ENCODE data around the gene NHERF2.

The NHERF2 gene

DNA sequence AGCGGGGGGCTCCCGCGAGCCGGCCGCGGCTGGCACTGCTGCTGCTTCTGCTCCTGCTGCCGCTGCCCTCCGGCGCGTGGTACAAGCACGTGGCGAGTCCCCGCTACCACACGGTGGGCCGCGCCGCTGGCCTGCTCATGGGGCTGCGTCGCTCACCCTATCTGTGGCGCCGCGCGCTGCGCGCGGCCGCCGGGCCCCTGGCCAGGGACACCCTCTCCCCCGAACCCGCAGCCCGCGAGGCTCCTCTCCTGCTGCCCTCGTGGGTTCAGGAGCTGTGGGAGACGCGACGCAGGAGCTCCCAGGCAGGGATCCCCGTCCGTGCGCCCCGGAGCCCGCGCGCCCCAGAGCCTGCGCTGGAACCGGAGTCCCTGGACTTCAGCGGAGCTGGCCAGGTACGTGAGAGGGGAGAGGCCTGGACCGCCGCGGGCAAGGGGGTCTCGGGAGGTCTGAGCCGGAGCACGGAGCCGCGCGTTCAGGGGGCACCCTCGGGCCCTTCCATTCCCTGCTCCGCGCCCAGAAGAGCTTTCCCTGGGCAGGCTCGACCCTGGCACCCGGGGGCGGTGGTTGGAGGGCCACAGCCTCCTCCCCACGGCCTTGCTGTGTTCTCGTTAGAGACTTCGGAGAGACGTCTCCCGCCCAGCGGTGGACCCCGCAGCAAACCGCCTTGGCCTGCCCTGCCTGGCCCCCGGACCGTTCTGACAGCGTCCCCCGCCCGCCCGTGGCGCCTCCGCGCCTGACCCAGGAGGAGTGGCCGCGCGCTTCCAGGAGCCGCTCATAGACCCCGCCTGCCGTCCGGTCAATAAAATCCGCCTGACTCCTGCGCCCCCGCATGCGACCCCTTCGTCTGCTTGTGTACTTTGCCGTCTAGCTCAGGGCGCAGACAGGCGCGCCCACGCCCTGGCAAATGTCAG lies 6.5 kb upstream of the NHERF2 start:
- DNase-seq, result no peak
- no peak for TF ChIP-seq GATA1 (IDR thresholded peaks at IDR 0.05; ENCODE audit: low read depth, low read length)
- no peak for TF ChIP-seq POLR2A (IDR thresholded peaks at IDR 0.05; ENCODE audit: low read length)

DNA sequence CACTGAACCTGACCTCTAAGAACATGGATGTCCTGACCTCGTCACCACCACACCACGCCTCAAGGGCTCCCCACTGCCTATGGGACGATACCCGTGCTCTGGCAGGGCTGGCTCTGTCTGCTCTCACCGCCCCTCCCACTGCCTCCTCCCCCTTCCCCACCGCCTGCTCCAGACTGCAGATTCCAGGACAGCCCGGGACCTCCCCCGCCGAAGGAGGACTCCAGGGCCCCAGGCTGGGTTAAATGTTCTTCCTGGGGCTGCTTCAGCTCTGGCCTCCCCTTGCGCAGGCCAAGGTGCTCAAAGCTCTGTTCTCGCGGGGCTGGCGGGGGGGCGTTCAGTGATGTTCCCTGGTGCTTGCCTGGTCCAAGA lies 4.0 kb upstream of the NHERF2 start:
- DNase-seq, result peak in 1 of 2 experiments; percentile 49
- TF ChIP-seq POLR2A (IDR thresholded peaks at IDR 0.05; ENCODE audit: low read length), result no peak
- no peak for TF ChIP-seq GATA1 (IDR thresholded peaks at IDR 0.05; ENCODE audit: low read depth, low read length)

DNA sequence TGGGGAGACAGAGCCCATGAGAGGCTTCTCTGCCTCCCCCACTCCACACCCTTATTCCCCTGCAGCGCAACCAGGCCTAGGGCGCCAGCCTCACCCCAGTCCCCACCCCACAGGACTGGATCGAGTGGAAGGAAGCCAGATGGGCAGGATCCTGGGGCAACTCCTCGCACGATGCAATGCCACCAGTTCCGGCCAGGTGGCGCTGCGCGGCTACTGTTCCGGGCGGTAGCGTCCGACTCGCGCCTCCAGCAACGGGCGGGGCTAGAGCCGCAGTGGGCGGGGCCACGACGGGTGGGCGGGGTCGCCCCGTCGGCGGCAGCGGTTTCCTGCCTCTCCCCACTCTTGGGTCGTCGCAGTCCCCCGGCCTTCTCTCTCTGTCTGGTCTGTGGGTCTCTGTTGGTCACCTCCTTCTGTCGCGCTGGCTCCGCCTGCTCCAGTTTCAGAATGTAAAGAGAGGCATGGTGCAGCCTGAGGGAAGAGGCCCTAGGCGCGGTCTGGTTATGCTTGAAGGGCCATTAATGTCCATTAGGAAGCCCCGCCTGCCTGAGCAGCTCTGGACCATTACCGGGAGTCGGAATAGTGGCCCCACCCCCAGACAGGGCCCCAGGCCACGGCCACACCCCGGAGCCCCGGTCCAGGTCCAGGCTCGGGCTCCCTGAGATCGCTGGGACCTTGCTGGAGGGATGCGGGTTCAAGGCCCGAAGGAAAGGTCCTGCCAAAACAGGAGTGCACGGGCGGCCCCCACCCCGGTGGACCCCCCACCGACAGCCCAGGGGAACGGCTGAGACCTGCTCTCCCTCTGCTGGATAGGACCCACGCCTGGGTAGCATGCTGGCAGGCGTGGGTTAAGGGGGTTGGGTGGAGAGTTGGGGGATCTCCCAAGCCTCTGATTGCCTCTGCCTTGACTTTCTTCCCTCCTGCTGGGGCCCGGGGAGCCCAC lies 3.3 kb upstream of the NHERF2 start:
- peak; percentile 88 to 95 for DNase-seq
- no peak for TF ChIP-seq GATA1 (IDR thresholded peaks at IDR 0.05; ENCODE audit: low read depth, low read length)
- no peak for TF ChIP-seq POLR2A (IDR thresholded peaks at IDR 0.05; ENCODE audit: low read length)

DNA sequence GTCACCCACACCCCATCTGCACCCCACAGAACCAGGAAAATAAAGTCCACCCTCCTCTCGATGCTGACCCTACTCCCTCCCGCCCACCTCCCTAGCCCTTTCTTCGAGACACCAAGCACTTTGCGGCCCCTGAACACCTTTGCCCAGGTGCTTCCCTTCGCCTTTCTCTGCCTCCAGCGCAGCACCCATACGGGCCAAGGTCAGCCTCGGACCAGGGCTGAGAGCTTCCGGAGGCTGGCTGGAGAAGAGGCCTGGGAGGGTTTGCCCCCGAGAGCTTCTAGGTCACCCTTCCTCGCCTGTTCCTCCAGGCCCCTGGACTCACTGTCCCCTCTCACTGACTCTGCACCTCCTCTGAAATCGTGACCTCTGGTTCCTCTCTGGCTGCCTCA lies 2.7 kb upstream of the NHERF2 start:
- no peak for DNase-seq
- TF ChIP-seq GATA1 (IDR thresholded peaks at IDR 0.05; ENCODE audit: low read depth, low read length) (no peak), POLR2A (IDR thresholded peaks at IDR 0.05; ENCODE audit: low read length) (no peak)

DNA sequence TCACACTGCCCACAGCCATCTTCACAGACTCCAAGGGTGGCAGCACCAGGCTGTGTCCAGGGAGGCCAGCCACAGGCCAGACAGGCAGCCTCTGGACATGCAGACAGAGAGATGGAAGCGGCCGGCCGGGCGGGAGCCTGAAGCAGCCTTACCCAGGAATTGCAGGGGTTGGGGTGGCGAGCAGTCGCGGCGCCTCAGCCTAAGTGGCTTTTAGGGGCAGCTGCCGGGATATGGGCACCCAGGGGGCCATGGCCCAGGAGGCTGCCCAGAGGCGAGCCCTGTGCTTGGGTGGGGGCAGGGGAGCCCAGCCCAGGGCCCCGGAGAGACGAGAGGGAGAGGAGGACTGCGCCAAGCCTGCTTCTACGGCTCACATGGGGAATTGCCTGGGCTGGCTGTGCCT lies 1.5 kb upstream of the NHERF2 start:
- TF ChIP-seq POLR2A (IDR thresholded peaks at IDR 0.05; ENCODE audit: low read length), result no peak
- TF ChIP-seq GATA1 (IDR thresholded peaks at IDR 0.05; ENCODE audit: low read depth, low read length), result no peak
- no peak for DNase-seq

DNA sequence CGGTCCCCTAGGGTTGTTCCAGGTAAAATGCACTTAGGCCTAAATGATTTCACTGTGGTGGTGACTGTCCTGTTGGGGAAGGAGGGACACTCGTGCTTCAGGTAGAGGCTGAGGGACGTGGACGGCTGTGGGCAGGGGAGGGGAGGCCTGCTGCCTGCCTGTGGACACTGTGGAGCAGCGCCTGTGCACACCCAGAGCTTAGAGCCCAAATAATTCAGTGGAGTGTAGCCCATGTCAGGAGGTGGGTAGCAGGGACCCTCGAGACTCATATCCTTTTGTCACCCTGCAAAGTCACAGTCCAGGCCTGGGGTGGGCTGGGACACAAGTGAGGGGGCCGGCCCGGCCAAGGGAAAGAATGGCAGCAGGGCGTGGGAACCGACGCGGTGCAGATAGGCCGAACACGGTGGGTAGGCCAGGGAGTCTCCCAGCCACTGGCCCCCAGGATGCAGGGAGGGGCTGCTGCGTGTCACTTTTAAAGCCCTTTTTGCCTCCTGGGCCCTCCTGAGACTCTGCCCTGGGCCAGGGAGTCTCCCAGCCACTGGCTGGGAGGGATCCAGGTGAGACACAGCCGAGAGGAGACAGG lies 733 bp upstream of the NHERF2 start:
- TF ChIP-seq GATA1 (IDR thresholded peaks at IDR 0.05; ENCODE audit: low read depth, low read length) (no peak), POLR2A (IDR thresholded peaks at IDR 0.05; ENCODE audit: low read length) (no peak)
- no peak for DNase-seq

DNA sequence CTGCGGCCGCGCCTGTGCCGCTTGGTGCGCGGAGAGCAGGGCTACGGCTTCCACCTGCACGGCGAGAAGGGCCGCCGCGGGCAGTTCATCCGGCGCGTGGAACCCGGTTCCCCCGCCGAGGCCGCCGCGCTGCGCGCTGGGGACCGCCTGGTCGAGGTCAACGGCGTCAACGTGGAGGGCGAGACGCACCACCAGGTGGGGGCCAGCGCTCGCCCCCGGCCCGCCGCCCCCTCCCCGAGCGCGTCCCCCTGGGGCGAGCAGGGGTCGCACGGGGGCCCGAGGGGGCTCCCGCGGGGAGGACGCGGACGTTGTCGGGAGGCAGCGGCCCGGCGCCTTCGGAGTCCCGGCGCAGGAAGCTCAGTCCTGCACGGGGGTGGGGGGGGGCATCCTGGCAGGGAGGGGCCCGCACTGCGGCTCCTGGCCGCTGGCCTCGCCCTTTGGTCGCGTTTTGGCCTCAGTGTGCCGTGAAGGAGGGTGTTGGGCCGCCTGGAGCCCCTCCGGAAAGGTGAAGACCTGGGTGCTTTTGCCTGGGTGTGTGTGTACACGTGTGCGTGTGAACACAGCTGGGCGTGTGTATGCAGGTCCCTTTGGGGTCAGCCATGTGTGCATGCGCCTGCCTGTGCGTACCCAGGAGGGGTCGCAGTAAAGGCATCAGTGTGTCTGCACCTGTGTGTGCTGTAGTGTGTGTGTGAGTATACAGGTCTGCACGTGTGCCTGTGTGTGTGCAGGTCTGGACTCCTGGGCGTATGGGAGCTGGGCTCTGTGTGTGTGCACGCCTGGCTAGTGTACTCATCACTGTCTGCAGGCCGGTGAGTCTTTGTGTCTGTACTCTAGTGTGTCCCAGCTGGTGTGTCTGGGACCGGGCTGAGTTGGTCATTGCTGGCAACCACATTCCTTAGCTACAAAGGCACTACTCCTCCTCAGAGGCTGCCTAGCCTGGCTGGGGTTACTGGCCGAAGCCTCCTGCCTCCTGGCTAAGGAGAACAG lies 615 bp downstream of the NHERF2 start:
- DNase-seq, result no peak
- no peak for TF ChIP-seq POLR2A (IDR thresholded peaks at IDR 0.05; ENCODE audit: low read length)
- no peak for TF ChIP-seq GATA1 (IDR thresholded peaks at IDR 0.05; ENCODE audit: low read depth, low read length)

DNA sequence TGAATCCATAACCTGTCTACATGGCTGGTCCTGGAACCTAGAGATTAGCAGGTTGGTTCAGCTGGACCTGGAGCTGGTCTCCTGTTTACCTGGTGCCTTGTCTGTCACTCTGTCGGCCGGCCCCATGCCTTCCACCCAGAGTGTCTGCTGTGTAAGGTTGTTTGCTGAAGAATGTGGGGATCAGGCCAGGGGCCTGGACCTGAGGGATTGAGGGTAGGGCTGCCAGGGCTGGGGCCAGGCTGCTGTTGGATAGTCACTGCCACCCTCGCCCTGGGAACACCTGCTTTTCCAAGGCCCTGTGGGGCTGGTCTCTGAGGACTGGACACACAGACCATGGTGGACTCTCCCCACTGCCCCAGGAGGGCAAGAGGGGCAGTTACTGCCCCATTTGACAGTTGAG lies 1.4 kb downstream of the NHERF2 start:
- TF ChIP-seq GATA1 (IDR thresholded peaks at IDR 0.05; ENCODE audit: low read depth, low read length) (no peak), POLR2A (IDR thresholded peaks at IDR 0.05; ENCODE audit: low read length) (no peak)
- no peak for DNase-seq

DNA sequence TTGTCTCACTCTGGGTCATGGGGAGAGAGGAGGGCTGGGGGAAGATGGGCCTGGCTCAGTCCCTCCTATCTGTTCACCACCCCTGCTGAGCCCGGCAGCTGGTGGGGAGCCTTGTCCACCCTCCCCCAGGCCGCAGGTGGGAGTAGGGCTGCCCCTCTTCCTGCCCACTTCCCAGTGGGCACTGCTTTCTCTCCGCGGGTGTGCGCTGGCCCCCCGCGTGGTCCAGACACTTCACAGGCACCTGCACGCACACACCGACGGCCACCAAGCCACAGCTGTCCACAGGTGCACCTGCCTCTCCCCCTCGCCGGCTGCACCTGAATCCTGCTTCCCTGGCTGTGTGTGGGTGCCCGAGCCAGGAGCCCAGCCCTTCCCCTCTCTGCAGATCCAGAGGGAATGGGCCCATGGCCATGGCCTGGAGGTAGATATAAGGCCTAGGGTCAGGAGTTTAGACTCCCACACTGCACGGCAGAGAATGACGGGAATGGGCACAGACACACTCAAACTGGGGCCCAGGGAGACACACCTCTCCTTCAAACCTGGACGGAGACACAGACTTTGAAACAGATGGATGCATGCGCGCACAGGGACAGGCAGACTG lies 2.0 kb downstream of the NHERF2 start:
- TF ChIP-seq GATA1 (IDR thresholded peaks at IDR 0.05; ENCODE audit: low read depth, low read length) (no peak), POLR2A (IDR thresholded peaks at IDR 0.05; ENCODE audit: low read length) (no peak)
- no peak for DNase-seq

DNA sequence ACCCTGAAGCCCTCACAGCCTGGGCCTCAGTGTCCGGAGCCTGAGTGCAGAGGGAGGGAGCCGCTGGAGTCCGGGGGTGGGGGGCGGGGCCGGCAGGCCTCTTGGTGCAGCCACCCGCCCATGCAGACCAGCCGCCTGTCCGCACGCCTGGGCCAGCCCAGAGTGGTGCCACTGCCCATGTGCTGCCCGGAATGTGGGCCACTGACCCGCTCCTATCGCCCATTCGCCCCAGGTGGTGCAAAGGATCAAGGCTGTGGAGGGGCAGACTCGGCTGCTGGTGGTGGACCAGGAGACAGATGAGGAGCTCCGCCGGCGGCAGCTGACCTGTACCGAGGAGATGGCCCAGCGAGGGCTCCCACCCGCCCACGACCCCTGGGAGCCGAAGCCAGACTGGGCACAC lies 2.6 kb downstream of the NHERF2 start:
- DNase-seq, result no peak
- TF ChIP-seq GATA1 (IDR thresholded peaks at IDR 0.05; ENCODE audit: low read depth, low read length) (no peak), POLR2A (IDR thresholded peaks at IDR 0.05; ENCODE audit: low read length) (no peak)

DNA sequence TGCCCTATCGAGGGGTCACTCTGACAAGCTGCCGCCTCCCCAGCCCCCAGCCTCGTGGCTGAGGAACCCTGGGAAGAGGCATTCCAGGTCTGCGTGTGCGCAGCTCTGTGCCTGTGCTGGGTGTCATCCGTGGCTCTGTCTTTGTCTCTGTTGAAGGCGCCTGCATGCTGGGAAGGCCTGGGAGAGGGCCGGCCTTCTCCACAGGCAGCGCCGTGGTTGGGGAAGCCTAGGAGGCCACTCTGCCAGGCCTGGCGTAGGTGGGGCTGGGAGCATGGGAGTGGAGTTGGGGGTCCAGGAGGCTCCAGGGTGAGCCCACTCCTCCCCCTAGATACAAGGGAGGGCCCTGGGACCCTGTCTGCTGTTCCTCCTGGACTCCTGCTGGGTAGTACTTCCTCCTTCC lies 3.3 kb downstream of the NHERF2 start:
- TF ChIP-seq POLR2A (IDR thresholded peaks at IDR 0.05; ENCODE audit: low read length), result no peak
- no peak for TF ChIP-seq GATA1 (IDR thresholded peaks at IDR 0.05; ENCODE audit: low read depth, low read length)
- DNase-seq, result no peak

DNA sequence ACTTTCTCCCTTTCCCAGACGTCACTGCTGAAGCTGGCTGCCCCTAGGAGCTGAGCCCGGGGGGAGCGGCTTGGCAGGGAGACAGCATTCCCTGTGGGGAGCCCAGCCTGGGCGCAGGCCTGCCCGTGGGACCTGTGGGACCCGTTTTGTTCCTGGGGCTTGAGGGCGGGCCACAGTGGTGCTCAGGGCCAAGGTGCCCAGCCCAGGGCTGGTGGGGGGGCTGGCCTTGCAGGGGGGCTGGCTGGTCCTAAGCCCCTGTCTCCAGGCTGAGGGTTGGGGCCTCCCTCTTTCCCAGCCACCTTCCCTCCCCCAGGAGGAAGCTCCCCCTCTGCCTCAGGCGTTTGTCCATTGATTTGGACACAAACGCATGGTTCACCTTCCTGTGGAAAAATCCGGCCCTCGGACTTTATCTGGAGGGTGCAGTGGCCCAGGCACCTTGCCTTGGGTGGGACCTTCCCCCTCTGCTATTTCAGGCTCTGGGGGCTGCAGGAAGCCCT lies 4.4 kb downstream of the NHERF2 start:
- no peak for DNase-seq
- TF ChIP-seq POLR2A (IDR thresholded peaks at IDR 0.05; ENCODE audit: low read length) (no peak), GATA1 (IDR thresholded peaks at IDR 0.05; ENCODE audit: low read depth, low read length) (no peak)
